DND-41 (cell line): ENCODE data around the gene VIT.

Experiments
- EZH2 ChIP-seq: IDR thresholded peaks from 3 replicates; pipeline ENCODE4 v1.6.1; 2012; ENCODE audit warnings: borderline replicate concordance, low read depth, mild to moderate bottlenecking, moderate library complexity, low read length, inconsistent platforms; ENCODE audit not compliant: severe bottlenecking
- TF ChIP-seq, protein P1 (sequence below): IDR thresholded peaks from 2 replicates; pipeline ENCODE4 v1.5.1; 2012; ENCODE audit warnings: borderline replicate concordance, low read length, moderate library complexity, mild to moderate bottlenecking; ENCODE audit not compliant: poor library complexity, severe bottlenecking; ENCODE audit errors: extremely low read depth

DNA sequence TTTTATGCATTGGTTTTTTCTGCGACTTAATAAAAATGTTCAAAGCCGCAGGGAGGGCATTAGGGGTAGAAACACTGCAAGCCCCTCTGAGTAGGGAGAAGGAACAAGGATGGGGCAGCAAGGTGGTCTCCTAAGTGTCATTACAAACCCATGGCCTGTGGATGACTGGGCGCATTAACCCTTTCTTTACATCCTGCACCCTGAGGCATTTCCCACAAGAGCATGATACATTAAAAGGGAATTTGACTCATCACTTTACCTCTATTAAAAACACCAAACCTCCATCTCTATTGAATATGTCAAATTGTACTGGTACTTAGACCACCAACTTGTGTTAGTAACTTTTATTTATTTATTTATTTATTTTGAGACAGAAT is 112.5 kb downstream of the VIT start:
- TF ChIP-seq, protein P1, sequence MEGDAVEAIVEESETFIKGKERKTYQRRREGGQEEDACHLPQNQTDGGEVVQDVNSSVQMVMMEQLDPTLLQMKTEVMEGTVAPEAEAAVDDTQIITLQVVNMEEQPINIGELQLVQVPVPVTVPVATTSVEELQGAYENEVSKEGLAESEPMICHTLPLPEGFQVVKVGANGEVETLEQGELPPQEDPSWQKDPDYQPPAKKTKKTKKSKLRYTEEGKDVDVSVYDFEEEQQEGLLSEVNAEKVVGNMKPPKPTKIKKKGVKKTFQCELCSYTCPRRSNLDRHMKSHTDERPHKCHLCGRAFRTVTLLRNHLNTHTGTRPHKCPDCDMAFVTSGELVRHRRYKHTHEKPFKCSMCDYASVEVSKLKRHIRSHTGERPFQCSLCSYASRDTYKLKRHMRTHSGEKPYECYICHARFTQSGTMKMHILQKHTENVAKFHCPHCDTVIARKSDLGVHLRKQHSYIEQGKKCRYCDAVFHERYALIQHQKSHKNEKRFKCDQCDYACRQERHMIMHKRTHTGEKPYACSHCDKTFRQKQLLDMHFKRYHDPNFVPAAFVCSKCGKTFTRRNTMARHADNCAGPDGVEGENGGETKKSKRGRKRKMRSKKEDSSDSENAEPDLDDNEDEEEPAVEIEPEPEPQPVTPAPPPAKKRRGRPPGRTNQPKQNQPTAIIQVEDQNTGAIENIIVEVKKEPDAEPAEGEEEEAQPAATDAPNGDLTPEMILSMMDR, result no peak
- no peak for TF ChIP-seq EZH2
